Rectal smooth muscle tissue (tissue), 1 donor: ENCODE data around the gene SLC6A15.
A peak's percentile ranks its signal among the peaks of the same experiment; 100 is the strongest.

Source experiments
- H3K27ac ChIP-seq: one replicate; pipeline ENCODE4 v1.7.0; 2013; ENCODE audit warnings: low read depth, low read length, inconsistent platforms
- H3K27me3 ChIP-seq: one replicate; pipeline ENCODE4 v1.7.0; 2013; ENCODE audit warnings: low read length; ENCODE audit not compliant: control insufficient read depth, insufficient read depth
- H3K36me3 ChIP-seq: one replicate; pipeline ENCODE4 v1.7.0; 2013; ENCODE audit warnings: low read length; ENCODE audit not compliant: control insufficient read depth, insufficient read depth
- H3K4me1 ChIP-seq: one replicate; pipeline ENCODE4 v1.7.0; 2013; ENCODE audit warnings: low read length; ENCODE audit not compliant: control insufficient read depth, insufficient read depth
- H3K4me3 ChIP-seq: one replicate; pipeline ENCODE4 v1.7.0; 2013; ENCODE audit warnings: low read length
- H3K9ac ChIP-seq: one replicate; pipeline ENCODE4 v1.7.0; 2013; ENCODE audit warnings: low read length

Gene SLC6A15

GRCh38 chr12:84911271-84912197, 1.1 kb downstream of the SLC6A15 start:
- H3K9ac ChIP-seq, result no peak overlapping the region

GRCh38 chr12:84910549-84911241, 1.9 kb downstream of the SLC6A15 start:
- no peaks in the 10 kb centered on the region for H3K36me3 ChIP-seq
- no peaks in the 10 kb centered on the region for H3K4me1 ChIP-seq
- no peak overlapping the region for H3K27ac ChIP-seq
- H3K9ac ChIP-seq, result no peak overlapping the region
- H3K27me3 ChIP-seq, result peaks cover 8% of the 10 kb centered on the region
- peak overlapping the region; percentile 55 for H3K4me3 ChIP-seq

More at GRCh38 chr12:84911271-84912197, 1.1 kb downstream of the SLC6A15 start:
- Histone ChIP-seq H3K27me3 (peaks cover 8% of the 10 kb centered on the region), H3K27ac (no peak overlapping the region), H3K4me1 (no peaks in the 10 kb centered on the region), H3K36me3 (no peaks in the 10 kb centered on the region), H3K4me3 (peak overlapping the region; percentile 55)

- Histone ChIP-seq H3K27ac (no peak overlapping the region), H3K36me3 (no peaks in the 10 kb centered on the region), H3K9ac (no peak overlapping the region), H3K4me1 (no peaks in the 10 kb centered on the region), H3K27me3 (no peaks in the 10 kb centered on the region), H3K4me3 (no peak overlapping the region)
Observed at GRCh38 chr12:84904051-84904450, 8.5 kb downstream of the SLC6A15 start.

GRCh38 chr12:84891106-84891838, 21.3 kb downstream of the SLC6A15 start:
- no peak overlapping the region for H3K27ac ChIP-seq
- H3K36me3 ChIP-seq, result no peaks in the 10 kb centered on the region
- H3K4me1 ChIP-seq, result no peaks in the 10 kb centered on the region
- no peak overlapping the region for H3K4me3 ChIP-seq
- H3K27me3 ChIP-seq, result no peaks in the 10 kb centered on the region
- no peak overlapping the region for H3K9ac ChIP-seq

- Histone ChIP-seq H3K27me3 (no peaks in the 10 kb centered on the region), H3K4me3 (no peak overlapping the region), H3K27ac (no peak overlapping the region), H3K9ac (no peak overlapping the region), H3K36me3 (no peaks in the 10 kb centered on the region), H3K4me1 (no peaks in the 10 kb centered on the region)
Observed at GRCh38 chr12:84889818-84890217, 22.8 kb downstream of the SLC6A15 start.

- H3K4me3 ChIP-seq, result no peak overlapping the region
Observed at GRCh38 chr12:84888861-84889260, 23.7 kb downstream of the SLC6A15 start.

GRCh38 chr12:84877340-84877739, 35.3 kb downstream of the SLC6A15 start:
- no peaks in the 10 kb centered on the region for H3K36me3 ChIP-seq
- H3K27me3 ChIP-seq, result no peaks in the 10 kb centered on the region

More at GRCh38 chr12:84888861-84889260, 23.7 kb downstream of the SLC6A15 start:
- no peak overlapping the region for H3K9ac ChIP-seq
- no peaks in the 10 kb centered on the region for H3K4me1 ChIP-seq
- H3K36me3 ChIP-seq, result no peaks in the 10 kb centered on the region
- H3K27ac ChIP-seq, result no peak overlapping the region
- no peaks in the 10 kb centered on the region for H3K27me3 ChIP-seq

GRCh38 chr12:84875241-84875640, 37.4 kb downstream of the SLC6A15 start:
- Histone ChIP-seq H3K27me3 (no peaks in the 10 kb centered on the region), H3K4me1 (no peaks in the 10 kb centered on the region), H3K9ac (no peak overlapping the region), H3K4me3 (no peak overlapping the region), H3K27ac (no peak overlapping the region), H3K36me3 (no peaks in the 10 kb centered on the region)

More at GRCh38 chr12:84877340-84877739, 35.3 kb downstream of the SLC6A15 start:
- Histone ChIP-seq H3K4me1 (no peaks in the 10 kb centered on the region), H3K9ac (no peak overlapping the region), H3K4me3 (no peak overlapping the region), H3K27ac (no peak overlapping the region)

- Histone ChIP-seq H3K4me3 (no peak overlapping the region), H3K27ac (no peak overlapping the region), H3K27me3 (no peaks in the 10 kb centered on the region), H3K9ac (no peak overlapping the region), H3K36me3 (no peaks in the 10 kb centered on the region), H3K4me1 (no peaks in the 10 kb centered on the region)
Observed at GRCh38 chr12:84874825-84875139, 37.8 kb downstream of the SLC6A15 start.

- no peaks in the 10 kb centered on the region for H3K36me3 ChIP-seq
- no peaks in the 10 kb centered on the region for H3K27me3 ChIP-seq
- no peak overlapping the region for H3K4me3 ChIP-seq
- H3K9ac ChIP-seq, result no peak overlapping the region
- H3K27ac ChIP-seq, result no peak overlapping the region
- no peaks in the 10 kb centered on the region for H3K4me1 ChIP-seq
Observed at GRCh38 chr12:84874125-84874824, 38.3 kb downstream of the SLC6A15 start.

GRCh38 chr12:84862186-84862585, 50.4 kb downstream of the SLC6A15 start:
- Histone ChIP-seq H3K4me1 (no peaks in the 10 kb centered on the region), H3K27me3 (no peaks in the 10 kb centered on the region), H3K36me3 (no peaks in the 10 kb centered on the region), H3K27ac (no peak overlapping the region), H3K4me3 (no peak overlapping the region), H3K9ac (no peak overlapping the region)

- H3K36me3 ChIP-seq, result no peaks in the 10 kb centered on the region
- H3K4me3 ChIP-seq, result no peak overlapping the region
- H3K4me1 ChIP-seq, result no peaks in the 10 kb centered on the region
- H3K27me3 ChIP-seq, result no peaks in the 10 kb centered on the region
- no peak overlapping the region for H3K27ac ChIP-seq
- H3K9ac ChIP-seq, result no peak overlapping the region
Observed at GRCh38 chr12:84860718-84861117, 51.9 kb downstream of the SLC6A15 start.
